GM20431 (cell line): ENCODE measurements around the gene PPL.
"Not testable (repeated sequence)": the region's sequence is repeated elsewhere in the genome, so short reads cannot be mapped to it uniquely, and the experiment has no call there.

Source experiments
- in situ Hi-C: fragments of 300-500 bp; cut with MseI, MboI; formaldehyde crosslinking; loops from one replicate; pipeline ENCODE4 v1.15.0; 2020; ENCODE audit warnings: low sequenced_read_pairs; ENCODE audit not compliant: unreplicated experiment

PPL gene

DNA sequence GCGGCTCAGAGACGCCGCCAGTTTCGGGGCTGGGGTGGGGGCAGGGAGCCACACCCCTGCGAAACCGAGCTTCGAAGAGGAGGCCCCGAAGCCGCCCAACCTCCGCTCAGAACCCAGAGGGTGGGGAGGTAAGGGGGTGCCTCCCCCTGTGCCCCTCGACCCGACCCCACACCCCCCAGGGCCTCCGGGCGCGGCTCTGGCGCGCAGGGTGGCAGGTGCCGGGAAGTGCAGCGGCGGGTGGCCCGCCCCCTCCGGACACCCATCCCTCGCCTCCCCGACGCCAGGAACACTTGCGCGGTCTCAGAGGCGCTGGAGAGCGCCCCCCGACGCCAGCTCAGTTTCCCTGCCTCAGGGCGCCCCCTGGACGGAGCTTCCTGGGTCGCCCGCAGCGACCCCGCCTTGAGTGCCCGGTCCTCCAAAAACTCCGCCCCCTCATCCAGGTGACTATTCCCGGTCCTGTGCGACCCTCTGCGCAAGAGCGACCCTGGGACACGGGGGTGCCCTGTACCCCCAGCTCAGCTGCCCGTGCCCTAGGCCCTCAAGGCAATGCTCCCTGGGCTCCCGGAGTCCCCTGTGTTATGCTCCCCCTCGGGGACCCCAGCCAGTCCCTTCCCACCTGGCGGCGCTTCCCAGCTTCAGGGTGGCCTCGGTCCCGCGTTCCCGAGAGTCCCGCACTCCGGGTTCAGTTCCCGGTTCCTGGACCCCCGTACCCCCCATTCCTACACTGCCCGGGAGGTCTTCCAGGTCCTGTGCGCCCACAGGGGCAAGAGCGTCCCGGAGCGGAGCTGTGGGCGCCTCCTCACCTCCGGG is 562 bp downstream of the PPL start:
- in situ Hi-C loops = no loop called here

DNA sequence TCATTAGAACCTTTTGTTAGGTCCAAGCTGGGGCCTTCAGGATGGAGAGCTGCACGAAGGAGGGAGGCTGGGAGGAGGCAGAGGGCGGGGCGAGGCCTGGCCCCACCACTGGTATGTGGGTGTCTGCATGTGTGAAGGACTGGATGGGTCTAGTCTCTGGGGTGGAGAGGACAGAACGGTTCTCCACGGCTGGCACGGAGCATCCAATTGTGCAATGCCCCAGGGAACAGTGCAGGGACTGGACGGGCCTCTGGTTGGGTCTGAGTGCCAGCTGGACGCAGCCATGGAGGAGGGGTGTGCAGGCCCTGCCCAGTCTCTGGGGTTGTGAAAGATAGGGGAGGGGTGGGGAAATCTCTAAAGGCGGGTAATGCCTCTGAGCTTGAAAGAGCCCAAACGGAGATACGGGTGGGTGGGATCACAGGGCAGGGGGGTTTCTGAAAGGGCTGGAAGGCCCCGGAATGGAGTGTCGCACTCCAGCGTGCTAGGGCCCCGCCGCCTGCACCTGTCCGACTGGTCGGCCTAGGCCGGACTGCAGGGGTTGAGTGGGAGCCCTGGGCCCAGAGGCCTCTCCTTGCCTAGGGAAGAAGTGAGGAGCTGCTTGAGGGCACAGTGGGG is 1.6 kb downstream of the PPL start:
- in situ Hi-C loops = no loop called here

DNA sequence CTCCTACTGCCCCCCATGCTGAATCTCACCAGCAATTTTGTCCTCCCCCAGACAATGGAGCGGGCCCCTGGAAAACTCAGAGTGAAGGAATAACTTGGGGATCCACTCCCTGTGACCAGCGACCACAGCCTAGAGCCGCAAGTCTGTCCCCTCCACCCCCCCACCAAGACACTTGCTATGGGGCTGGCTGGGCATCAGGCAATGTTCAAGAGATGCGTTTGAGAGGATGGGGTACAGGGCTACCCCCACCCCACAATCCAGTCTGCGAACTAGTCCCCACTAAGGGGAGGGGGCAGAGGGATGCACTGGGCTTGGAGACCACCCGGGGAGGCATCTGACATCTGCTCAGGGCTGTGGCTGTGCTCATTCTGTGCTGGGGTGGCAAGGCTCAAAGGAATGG is 2.4 kb downstream of the PPL start:
- in situ Hi-C loops = no loop called here

DNA sequence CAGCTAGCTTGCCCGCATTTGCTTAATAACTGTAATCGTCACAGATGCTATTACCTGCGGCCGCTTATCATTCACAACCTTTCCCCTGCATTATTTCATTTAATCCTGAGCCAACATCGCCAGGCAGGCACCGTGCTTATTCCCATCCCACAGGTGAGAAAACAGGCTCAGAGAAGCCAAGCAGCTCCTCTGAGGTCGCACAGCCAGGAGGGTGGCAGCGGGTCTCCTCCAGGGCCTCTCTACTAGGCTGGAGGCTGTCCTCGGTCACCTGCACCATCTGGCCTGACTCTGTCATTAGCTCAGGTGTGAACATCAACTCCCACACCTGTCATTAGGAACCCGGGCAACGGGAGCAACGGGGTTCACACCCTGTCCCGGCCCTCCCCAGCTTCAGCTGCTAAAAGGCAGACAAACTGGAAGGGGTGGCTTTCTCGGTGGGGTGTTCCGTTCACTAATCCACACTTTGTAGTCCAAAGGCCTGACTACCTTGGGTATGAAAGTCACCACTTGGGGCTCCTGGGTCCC is 3.0 kb downstream of the PPL start:
- in situ Hi-C loops = no loop called here

DNA sequence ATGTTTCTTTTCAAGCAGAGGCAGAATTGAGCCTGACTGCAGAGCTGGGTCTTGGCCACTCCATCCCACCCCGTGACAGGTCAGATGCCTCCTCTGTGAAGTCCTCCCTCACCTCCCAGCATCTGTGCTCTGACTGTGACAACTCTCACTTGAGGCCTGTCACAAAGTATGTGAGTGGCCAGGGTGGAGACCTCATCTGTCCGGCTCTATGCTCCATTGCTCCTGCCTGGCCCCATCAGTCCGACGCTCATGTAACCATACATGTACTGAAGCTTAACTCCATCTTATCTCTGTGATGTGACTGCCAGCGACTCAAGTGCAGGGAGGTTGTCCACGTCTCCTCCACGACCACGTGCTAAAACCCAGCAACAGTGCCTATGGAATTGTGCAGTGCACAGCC is 3.5 kb downstream of the PPL start:
- in situ Hi-C loops = no loop called here

DNA sequence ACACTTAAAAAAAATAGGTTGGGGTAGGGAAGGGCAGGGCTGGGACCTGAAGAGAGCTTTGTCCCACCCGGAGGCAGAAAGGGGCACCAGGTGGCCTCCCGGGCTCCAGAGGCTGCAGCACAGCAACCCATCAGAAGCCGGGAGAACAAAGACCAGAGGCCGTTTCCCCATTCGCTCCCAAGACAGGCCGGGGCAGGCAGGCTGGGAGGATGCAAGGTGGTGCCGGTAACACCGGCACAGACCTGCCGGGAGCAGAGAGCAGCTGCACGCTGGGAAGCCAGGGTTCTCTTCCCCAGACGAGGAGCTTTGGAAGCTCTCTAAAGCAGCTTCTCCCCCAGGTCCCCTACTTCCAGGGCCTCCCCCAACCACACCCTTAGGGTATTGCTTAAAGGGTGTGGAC is 5.6 kb downstream of the PPL start:
- in situ Hi-C loops = no loop called here

DNA sequence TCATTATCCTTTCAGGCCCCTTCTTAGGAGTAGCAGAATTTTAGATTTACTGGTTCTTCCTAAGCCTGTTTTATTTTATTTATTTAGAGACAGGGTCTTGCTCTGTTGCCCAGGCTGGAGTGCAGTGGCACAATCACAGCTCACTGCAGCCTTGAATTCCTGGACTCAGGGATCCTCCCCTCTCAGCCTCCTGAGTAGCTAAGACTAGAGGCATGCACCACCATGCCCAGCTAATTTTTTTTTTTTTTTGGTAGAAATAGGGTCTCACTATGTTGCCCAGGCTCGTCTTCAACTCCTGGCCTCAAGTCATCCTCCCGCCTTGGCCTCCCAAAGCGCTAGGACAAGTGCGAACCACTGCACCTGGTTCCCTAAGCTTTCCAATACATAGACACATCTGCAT is 7.3 kb downstream of the PPL start:
- in situ Hi-C loops = not testable (repeated sequence)

DNA sequence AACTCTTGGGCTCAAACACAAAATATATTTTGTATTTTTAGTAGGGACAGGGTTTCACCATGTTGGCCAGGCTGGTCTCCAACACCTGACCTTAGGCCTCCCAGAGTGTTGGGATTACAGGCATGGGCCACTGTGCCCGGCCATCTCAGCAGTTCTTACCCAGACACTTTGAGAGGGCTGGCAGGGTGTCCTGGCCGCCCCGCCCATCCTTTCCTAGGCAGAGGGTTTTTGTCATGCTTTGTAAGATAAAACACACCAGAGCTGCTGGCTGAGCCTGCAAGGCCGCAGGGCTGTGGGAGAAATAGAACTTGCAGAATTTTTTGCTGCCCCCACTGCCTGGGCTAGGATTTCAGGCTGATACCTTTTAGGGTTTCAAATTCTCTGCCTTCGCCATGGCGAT is 8.7 kb downstream of the PPL start:
- in situ Hi-C loops = no loop called here

DNA sequence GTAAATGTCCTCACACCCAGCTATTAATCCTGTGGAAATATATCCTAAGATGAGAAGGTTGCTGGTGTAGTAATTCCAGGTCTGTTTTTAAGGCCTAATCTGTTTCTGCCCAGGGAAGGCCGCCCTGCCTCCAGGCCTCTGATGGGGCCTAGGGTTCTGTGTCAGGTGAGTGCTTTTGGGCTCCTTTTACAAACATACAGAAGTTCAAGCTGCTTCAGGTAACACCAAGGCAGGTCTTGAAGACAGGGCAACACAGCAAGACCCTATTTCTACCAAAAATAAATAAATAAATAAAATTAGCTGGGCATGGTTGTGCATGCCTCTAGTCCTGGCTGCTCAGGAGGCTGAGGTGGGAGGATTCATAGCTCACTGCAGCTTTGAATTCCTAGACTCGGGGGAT is 9.3 kb downstream of the PPL start:
- in situ Hi-C loops = no loop called here

DNA sequence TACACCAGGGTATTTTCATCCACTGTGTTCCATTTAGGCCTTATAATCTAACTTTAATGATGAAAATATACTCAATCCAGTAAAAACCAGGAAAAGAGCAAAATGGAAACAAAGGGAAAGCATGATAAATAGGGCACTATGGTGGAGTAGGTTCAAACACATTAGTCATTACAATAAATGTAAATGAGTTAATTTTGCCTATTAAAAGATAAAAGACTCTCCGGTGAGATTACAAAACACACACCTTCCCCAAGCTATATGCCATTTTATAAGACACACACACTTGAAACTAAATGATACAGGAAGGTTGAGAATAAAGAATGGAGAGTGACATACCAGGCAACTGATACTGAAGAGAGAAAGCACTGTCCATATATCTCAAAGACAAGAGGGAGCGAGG is 10.0 kb downstream of the PPL start:
- in situ Hi-C loops = no loop called here

DNA sequence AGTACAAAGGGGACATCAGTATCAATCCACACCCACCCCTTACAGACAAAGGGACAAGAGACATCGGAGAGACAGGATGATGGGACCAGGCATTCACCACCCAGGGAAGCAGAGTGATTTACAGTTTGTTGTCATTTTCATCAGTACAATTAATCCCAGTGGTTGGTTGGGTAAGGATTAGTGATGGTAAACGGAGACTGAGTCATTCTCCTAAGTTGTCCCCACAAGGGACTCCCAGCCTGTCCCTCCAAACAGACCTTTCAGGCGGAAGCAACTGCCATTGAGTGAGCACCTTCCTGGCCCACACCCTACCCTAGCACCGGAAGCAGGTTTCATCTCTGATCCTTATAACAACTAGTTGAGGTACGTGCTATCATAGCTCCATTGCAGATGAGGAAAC is 11.2 kb downstream of the PPL start:
- in situ Hi-C loops = no loop called here

DNA sequence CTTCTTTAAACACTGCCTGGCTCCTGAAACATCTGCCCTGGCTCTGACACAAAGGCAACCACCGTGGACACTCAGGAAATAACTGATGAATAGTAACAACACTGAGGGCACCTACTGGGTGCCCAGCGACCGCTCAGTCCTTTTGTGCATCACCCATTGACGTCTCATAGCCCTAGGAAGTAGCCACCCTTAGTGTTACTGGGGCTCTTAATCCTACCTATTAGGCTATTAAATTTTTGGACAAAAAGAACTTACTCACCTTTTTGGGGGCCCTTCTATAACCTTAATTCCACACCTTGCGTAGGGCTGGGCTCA is 11.7 kb downstream of the PPL start:
- in situ Hi-C loops = no loop called here

DNA sequence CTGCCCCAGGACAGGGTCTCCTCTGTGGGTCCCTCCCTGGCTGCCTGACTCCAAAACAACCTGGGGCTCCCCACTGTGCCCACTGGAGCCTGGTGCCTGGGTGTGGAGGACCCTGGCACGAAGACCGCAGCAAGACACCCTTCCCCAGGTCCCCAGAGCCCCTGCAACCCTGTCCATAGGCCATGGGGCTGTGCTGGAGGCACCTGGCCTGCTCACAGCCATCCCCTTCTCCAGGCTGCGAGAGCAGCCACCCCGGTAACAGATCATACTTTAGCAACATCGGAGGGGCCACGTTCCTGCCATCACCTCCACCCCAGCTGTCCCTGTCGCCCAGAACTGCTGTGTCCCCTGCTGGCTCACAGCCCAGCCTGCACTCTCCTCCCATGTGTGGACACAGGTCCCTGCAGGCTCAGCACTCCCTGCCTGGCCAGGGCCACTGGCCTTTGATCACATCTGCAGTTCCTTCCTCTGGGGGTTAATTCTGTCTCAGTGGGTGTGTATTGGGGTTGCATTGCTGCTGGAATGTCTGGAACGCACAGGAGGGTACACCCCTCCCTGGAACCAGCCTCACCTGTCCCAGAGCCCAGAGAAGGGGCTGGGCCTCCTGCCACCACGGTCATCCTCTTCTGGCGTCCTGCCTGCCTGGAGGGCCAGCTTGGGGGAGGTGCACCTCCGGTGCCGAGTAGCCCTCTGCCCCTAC is 12.2 kb downstream of the PPL start:
- in situ Hi-C loops = no loop called here

DNA sequence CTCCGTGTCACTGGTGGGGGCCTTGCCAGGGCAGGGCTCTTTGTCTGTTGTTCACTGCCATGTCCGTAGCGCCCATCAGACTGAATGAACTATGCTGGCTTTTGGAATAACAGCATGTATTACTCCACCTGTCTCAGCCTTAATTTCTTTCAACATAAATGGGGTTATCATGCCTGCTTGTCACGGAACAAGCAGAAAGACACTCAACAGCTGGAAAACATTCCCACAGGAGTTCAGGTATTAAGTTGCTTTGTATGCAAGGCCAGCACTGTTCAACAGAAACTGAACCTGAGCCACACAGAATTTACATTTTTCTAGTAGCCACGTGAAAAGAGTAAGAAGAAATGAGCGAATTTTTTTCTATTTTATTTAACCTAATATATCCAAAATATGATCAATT is 13.1 kb downstream of the PPL start:
- in situ Hi-C loops = no loop called here

DNA sequence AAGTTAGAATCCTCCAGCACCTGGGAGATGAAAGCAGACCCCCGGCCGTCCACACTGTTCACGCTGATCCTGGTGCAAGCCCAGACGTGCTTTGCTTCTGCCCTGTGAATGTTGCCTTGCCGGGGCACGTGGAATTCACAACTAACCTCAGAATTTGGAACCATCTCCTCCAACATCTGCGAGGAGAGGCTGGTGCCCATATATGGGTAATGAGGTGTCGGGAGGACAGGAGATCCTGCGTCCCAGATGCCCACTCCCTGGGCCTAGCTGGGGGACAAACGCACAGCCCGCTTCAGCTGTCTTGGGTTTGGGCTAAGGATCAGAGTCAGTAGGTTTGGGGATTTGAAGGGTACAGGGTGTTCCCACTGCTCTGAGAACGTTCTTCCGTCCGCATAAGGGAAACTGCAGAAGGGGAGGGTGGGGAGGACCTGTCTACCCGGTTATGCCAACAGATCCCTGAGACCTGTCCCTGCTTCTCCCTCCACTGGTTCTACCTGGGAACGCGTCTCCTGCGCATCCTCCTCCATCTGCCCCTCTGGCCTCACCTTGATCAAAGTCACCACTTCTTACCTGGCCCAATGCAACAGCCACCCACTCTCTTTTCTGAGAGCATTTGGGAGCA is 14.1 kb downstream of the PPL start:
- in situ Hi-C loops = no loop called here

DNA sequence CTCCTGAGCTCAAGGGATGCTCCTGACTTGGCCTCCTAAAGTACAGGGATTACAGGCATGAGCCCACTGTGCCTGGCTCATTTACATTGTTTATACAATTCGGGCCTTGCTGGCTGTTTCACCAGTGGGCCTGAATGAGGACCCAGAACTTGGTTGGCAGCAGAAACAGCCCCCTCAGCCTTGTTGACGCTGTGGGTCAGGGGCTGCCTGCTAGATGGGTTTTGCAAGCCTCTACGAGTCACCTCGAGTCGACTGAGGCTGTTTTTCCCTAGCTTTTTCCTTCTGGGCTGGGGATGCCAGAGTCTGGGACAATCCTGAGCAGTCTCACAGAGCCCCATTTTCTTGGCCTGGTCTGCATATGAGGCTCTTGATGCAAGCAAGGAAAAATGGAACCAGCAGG is 16.1 kb downstream of the PPL start:
- in situ Hi-C loops = no loop called here

DNA sequence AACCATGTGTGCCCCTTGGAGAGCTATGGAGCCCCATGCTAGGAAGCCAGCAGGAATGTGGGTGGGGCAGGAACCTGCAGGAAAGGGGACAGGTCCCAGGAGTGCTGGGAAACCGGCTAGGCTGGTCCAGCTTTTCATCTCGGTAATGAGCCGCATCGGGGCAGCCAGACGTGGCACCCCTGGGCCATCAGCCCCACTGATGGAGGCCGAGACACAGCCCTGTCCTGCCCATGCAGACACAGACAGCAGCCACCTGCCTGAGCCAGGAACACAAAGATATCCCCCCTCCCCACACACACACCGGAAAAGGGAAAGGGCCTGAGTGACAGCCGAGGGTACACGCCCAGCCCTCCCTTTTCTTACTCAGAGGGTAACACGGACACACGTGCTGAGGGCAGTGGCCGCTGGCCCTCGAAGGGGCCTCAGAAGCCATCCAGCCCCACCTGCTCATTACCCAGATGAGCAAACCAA is 18.1 kb downstream of the PPL start:
- in situ Hi-C loops = no loop called here

DNA sequence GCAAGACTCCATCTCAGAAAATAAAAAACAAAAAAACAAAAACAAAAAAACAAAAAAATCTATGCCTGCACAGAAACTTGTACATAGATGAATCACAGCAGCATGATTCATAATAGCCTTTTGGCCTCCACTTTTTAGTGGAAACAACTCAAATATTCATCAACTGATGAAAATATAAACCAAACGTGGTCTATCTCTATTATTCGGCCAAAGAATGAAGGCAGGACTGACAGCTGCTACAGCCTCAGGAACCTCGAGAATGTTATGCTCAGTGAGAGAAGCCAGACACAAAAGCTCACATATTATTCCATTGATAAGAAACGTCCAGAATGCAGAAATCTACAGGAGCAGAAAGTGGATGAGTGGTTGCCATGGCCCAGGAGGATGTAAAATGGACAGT is 19.8 kb downstream of the PPL start:
- in situ Hi-C loops = no loop called here

DNA sequence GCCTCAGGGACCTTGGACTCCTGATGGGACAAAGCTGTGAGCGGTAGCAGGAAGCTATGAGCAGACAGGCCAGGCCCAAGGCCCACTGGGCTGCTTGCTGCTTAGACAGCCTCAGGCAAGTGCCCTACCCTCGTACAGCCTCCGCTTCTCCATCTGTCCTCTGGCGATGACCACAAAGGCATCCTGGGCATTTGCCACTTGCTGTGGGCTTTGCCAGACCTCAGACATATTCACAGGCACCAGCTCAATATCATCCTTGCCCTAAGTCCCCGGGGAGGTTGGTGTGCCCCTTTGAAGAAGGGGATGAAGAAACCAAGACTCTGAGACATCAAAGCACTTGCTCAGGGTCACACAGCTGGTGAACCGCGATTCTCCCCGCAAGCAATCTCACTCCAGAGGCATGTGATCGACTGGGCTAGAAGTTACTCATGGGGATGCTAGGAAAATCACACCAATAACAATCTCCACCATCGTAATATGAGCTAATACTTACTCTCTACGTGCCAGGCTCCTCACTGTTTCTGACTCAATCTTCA is 21.7 kb downstream of the PPL start:
- in situ Hi-C loops = no loop called here

DNA sequence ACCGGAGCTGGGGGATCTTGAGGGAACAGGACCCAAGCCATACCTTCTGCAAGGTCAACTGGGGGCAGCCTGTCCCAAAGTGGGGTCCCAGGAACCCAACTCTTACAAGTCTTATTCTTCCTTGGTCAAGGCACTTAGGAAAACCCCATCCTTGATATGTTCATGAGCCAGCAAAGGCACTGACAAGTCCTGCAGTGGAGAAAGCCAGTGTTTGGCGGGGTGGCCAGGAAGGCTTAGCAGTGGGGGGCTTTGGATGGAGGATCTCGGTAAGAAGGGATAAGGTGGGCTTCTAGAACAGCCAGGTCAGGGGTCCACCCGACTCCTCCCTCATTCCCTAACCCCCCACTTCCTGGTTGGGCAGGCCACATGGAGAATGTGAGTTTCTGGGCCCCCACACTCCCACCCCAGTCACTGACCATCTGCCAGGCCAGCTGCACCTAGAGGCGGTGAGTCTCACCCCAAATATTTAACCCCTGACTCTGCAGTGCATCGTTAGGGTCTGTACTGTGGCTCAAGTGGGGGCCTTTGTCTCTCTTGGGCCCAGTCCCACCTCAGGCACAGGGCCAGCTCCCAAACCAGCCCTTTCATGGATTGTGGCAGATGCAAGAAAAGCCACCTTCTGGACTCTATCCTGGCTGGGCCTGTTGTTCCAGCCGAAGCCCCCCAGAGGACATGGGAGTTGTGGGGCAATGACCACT is 22.3 kb downstream of the PPL start:
- in situ Hi-C loops = no loop called here
